T-cell (primary cell): ENCODE results near the gene TUBB3. TPM values are rescaled to one million over a fixed set of nuclear protein-coding genes. Genes with fewer than 3 reads are reported as not detected.
A peak's percentile ranks its signal among the peaks of the same experiment; 100 is the strongest.

Experiments used
- ATAC-seq, 4 experiments: fragments of 200-7000 bp in 3 of 4; fragments of 150-1000 bp in 1 of 4; cut with Tn5 transposase; replicated peaks in 1 of 4; 1 replicate in 3 of 4; 2 replicates in 1 of 4; pipeline ENCODE4 v1.10.0; 2021; ENCODE audit warnings: moderate library complexity in 3 of 4, mild to moderate bottlenecking in 2 of 4, moderate number of reproducible peaks in 1 of 4
- CTCF ChIA-PET, 2 donors: fragments of 300-600 bp; sonication (Branson Sonifier 250); formaldehyde crosslinking; loops; one replicate each; lab custom pipeline; 2022; ENCODE audit warnings: antibody characterized with exemption in 2 of 2; lab: Charles Lee
- POLR2A ChIA-PET, 2 donors: fragments of 300-600 bp; sonication (Branson Sonifier 250); formaldehyde crosslinking; loops; one replicate each; lab custom pipeline; 2022; ENCODE audit warnings: antibody characterized with exemption in 2 of 2; lab: Charles Lee
- DNase-seq, 35 experiments: peaks; one replicate each; pipeline versions ENCODE4 v3.0.0 to v3.0.0-alpha.2; 2013 to 2023
- H3K27ac ChIP-seq: one replicate; pipeline ENCODE4 v1.5.1; 2013; ENCODE audit warnings: low read length
- H3K27me3 ChIP-seq, 2 experiments: replicated peaks in 1 of 2; 1 replicate in 1 of 2; 2 replicates in 1 of 2; pipeline versions ENCODE4 v1.6.1 to v1.7.0; 2013; ENCODE audit warnings: low read length in 1 of 2, mixed read lengths in 1 of 2; ENCODE audit not compliant: control insufficient read depth in 2 of 2, insufficient read depth in 2 of 2; ENCODE audit errors: extremely low read depth in 1 of 2
- H3K36me3 ChIP-seq, 2 donors: 1 replicate in 1 of 2; 2 replicates in 1 of 2; pipeline versions ENCODE4 v1.6.1 to v1.7.0; 2013; ENCODE audit warnings: low read length in 1 of 2; ENCODE audit not compliant: control insufficient read depth in 2 of 2, insufficient read depth in 1 of 2; ENCODE audit errors: extremely low read depth in 1 of 2
- H3K4me1 ChIP-seq, 2 experiments: 1 replicate in 1 of 2; 2 replicates in 1 of 2; pipeline versions ENCODE4 v1.6.1 to v1.7.0; 2013; ENCODE audit warnings: low read length in 2 of 2, mixed read lengths in 1 of 2; ENCODE audit not compliant: insufficient read depth in 2 of 2, control insufficient read depth in 1 of 2; ENCODE audit errors: extremely low read depth in 1 of 2
- H3K4me3 ChIP-seq, 2 donors: 1 replicate in 1 of 2; 2 replicates in 1 of 2; pipeline versions ENCODE4 v1.5.1 to v1.7.0; 2013; ENCODE audit warnings: mild to moderate bottlenecking in 2 of 2, low read length in 1 of 2, moderate library complexity in 1 of 2; ENCODE audit not compliant: control insufficient read depth in 1 of 2; ENCODE audit errors: extremely low read depth in 1 of 2
- H3K9me3 ChIP-seq: 2 replicates; pipeline ENCODE4 v1.7.0; 2013
- H3K27ac Mint-ChIP-seq, 2 donors: one replicate each; pipeline ENCODE4 v1.8.0; 2020 to 2021; ENCODE audit warnings: mild to moderate bottlenecking in 2 of 2, mixed read lengths in 2 of 2
- H3K27me3 Mint-ChIP-seq, 2 donors: one replicate each; pipeline ENCODE4 v1.8.0; 2021 to 2022; ENCODE audit warnings: mixed read lengths in 2 of 2
- H3K36me3 Mint-ChIP-seq: one replicate; pipeline ENCODE4 v1.8.0; 2021; ENCODE audit warnings: mixed read lengths
- H3K4me1 Mint-ChIP-seq, 3 donors: one replicate each; pipeline ENCODE4 v1.8.0; 2020 to 2022; ENCODE audit warnings: mixed read lengths in 3 of 3, mild to moderate bottlenecking in 1 of 3
- H3K4me3 Mint-ChIP-seq, 3 donors: one replicate each; pipeline ENCODE4 v1.8.0; 2020 to 2022; ENCODE audit warnings: mild to moderate bottlenecking in 3 of 3, mixed read lengths in 3 of 3, moderate library complexity in 3 of 3
- H3K9me3 Mint-ChIP-seq, 3 donors: one replicate each; pipeline ENCODE4 v1.8.0; 2020 to 2022; ENCODE audit warnings: mixed read lengths in 3 of 3
- WGBS: methylation state at CpG from one replicate; pipeline ENCODE4 v1.1.5; 2013; ENCODE audit warnings: missing lambda C conversion rate; ENCODE audit not compliant: insufficient coverage; 5-methylcytosine and 5-hydroxymethylcytosine counted together
- total RNA-seq, 35 experiments: library from RNA in 6 of 35; stranded (reverse) in 6 of 35; fragments of 120-200 nt in 1 of 35; gene quantifications; one replicate each; pipeline versions ENCODE4 v1.2.1 to v1.2.4 and lab custom pipeline; 2013 to 2026

Gene TUBB3
- total RNA-seq, 5 donors from 2014 or later (not counting 1 experiment from before 2014, with no cell fraction given), result 0.58 to 1.8 (median 0.93) TPM

- peak in 2 of 4 experiments; percentile 32 to 34 for ATAC-seq
- no peak overlapping the region for H3K27ac Mint-ChIP-seq
- no peak for DNase-seq
- peaks cover 40% of the 10 kb centered on the region for H3K36me3 Mint-ChIP-seq
- peaks cover 0 to 12% (median 0%) of the 10 kb centered on the region in 3 donors for H3K4me1 Mint-ChIP-seq
- POLR2A ChIA-PET, result no interaction called here
- Histone ChIP-seq H3K4me1 (no peaks in the 10 kb centered on the region), H3K27me3 (no peaks in the 10 kb centered on the region), H3K4me3 (no peak overlapping the region), H3K27ac (no peak overlapping the region), H3K9me3 (no peaks in the 10 kb centered on the region), H3K36me3 (peaks cover 17 to 23% of the 10 kb centered on the region in 2 donors)
- no peaks in the 10 kb centered on the region for H3K27me3 Mint-ChIP-seq
- CTCF ChIA-PET, result no interaction called here
- H3K9me3 Mint-ChIP-seq, result no peaks in the 10 kb centered on the region
- WGBS, result 92% methylated on average over 7 of the region's 7 CpGs
- no peak overlapping the region for H3K4me3 Mint-ChIP-seq
These were observed 34.9 kb downstream of the TUBB3 start for GRCh38 chr16:89958068-89958467.

- Histone ChIP-seq H3K4me1 (no peaks in the 10 kb centered on the region), H3K9me3 (no peaks in the 10 kb centered on the region), H3K27ac (no peak overlapping the region), H3K36me3 (peaks cover 17 to 23% of the 10 kb centered on the region in 2 donors), H3K27me3 (no peaks in the 10 kb centered on the region), H3K4me3 (no peak overlapping the region)
- ChIA-PET CTCF (no interaction called here), POLR2A (no interaction called here)
- H3K36me3 Mint-ChIP-seq, result peaks cover 42% of the 10 kb centered on the region
- H3K4me3 Mint-ChIP-seq, result no peak overlapping the region
- WGBS, result 100% methylated on average over 3 of the region's 10 CpGs
- no peak for DNase-seq
- H3K27me3 Mint-ChIP-seq, result no peaks in the 10 kb centered on the region
- peaks cover 0 to 11% (median 0%) of the 10 kb centered on the region in 3 donors for H3K4me1 Mint-ChIP-seq
- no peaks in the 10 kb centered on the region for H3K9me3 Mint-ChIP-seq
- ATAC-seq, result no peak
- no peak overlapping the region for H3K27ac Mint-ChIP-seq
These were observed 35.5 kb downstream of the TUBB3 start for GRCh38 chr16:89958596-89958995.

- ChIA-PET POLR2A (no interaction called here), CTCF (no interaction called here)
- H3K4me1 Mint-ChIP-seq, result peaks cover 0 to 2% (median 0%) of the 10 kb centered on the region in 3 donors
- H3K36me3 Mint-ChIP-seq, result peaks cover 40% of the 10 kb centered on the region
- no peaks in the 10 kb centered on the region for H3K27me3 Mint-ChIP-seq
- DNase-seq (no peak), ATAC-seq (no peak)
- Histone ChIP-seq H3K27ac (no peak overlapping the region), H3K9me3 (no peaks in the 10 kb centered on the region), H3K4me3 (no peak overlapping the region), H3K4me1 (no peaks in the 10 kb centered on the region), H3K36me3 (peaks cover 14 to 20% of the 10 kb centered on the region in 2 donors), H3K27me3 (no peaks in the 10 kb centered on the region)
- no peaks in the 10 kb centered on the region for H3K9me3 Mint-ChIP-seq
- WGBS, result 95% methylated on average over 13 of the region's 13 CpGs
- no peak overlapping the region for H3K27ac Mint-ChIP-seq
- H3K4me3 Mint-ChIP-seq, result no peak overlapping the region
These were observed 37.8 kb downstream of the TUBB3 start for GRCh38 chr16:89960966-89961365.

GRCh38 chr16:89961920-89962319 is 38.8 kb downstream of the TUBB3 start:
- Histone ChIP-seq H3K9me3 (no peaks in the 10 kb centered on the region), H3K27me3 (no peaks in the 10 kb centered on the region), H3K4me1 (no peaks in the 10 kb centered on the region), H3K27ac (no peak overlapping the region), H3K36me3 (peaks cover 17 to 22% of the 10 kb centered on the region in 2 donors), H3K4me3 (no peak overlapping the region)
- Mint-ChIP-seq H3K4me3 (no peak overlapping the region), H3K9me3 (no peaks in the 10 kb centered on the region), H3K27ac (no peak overlapping the region), H3K4me1 (peaks cover 0 to under 1% (median 0%) of the 10 kb centered on the region in 3 donors), H3K27me3 (no peaks in the 10 kb centered on the region), H3K36me3 (peaks cover 38% of the 10 kb centered on the region)
- ATAC-seq, result no peak
- DNase-seq, result no peak
- WGBS, result 94% methylated on average over 19 of the region's 23 CpGs
- ChIA-PET CTCF (no interaction called here), POLR2A (no interaction called here)

- H3K4me3 ChIP-seq, result no peak overlapping the region
- DNase-seq, result no peak
- ChIA-PET CTCF (no interaction called here), POLR2A (no interaction called here)
- no peaks in the 10 kb centered on the region for H3K4me1 ChIP-seq
- 92% methylated on average over 22 of the region's 26 CpGs for WGBS
- ATAC-seq, result no peak
- Mint-ChIP-seq H3K27ac (no peak overlapping the region), H3K4me3 (no peak overlapping the region), H3K27me3 (no peaks in the 10 kb centered on the region), H3K4me1 (no peaks in the 10 kb centered on the region), H3K9me3 (no peaks in the 10 kb centered on the region), H3K36me3 (peaks cover 33% of the 10 kb centered on the region)
- H3K9me3 ChIP-seq, result no peaks in the 10 kb centered on the region
- H3K27ac ChIP-seq, result no peak overlapping the region
- peaks cover 9 to 18% of the 10 kb centered on the region in 2 donors for H3K36me3 ChIP-seq
- no peaks in the 10 kb centered on the region for H3K27me3 ChIP-seq
These were observed 39.8 kb downstream of the TUBB3 start for GRCh38 chr16:89962754-89963498.

- no peaks in the 10 kb centered on the region for H3K27me3 Mint-ChIP-seq
- CTCF ChIA-PET, result no interaction called here
- no peak overlapping the region for H3K27ac ChIP-seq
- peaks cover 8 to 14% of the 10 kb centered on the region in 2 donors for H3K36me3 ChIP-seq
- DNase-seq (no peak), ATAC-seq (no peak)
- H3K27me3 ChIP-seq, result no peaks in the 10 kb centered on the region
- H3K4me1 Mint-ChIP-seq, result no peaks in the 10 kb centered on the region
- H3K9me3 ChIP-seq, result no peaks in the 10 kb centered on the region
- H3K4me1 ChIP-seq, result no peaks in the 10 kb centered on the region
- POLR2A ChIA-PET, result no interaction called here
- peaks cover 22% of the 10 kb centered on the region for H3K36me3 Mint-ChIP-seq
- no peaks in the 10 kb centered on the region for H3K9me3 Mint-ChIP-seq
- no peak overlapping the region for H3K4me3 Mint-ChIP-seq
- no peak overlapping the region for H3K4me3 ChIP-seq
- no peak overlapping the region for H3K27ac Mint-ChIP-seq
- 95% methylated on average over 23 of the region's 25 CpGs for WGBS
These were observed 41.1 kb downstream of the TUBB3 start for GRCh38 chr16:89964201-89964600.
